HG03571 (cell line): ENCODE measurements around the gene TAF13.
"Not testable (repeated sequence)": the region's sequence is repeated elsewhere in the genome, so short reads cannot be mapped to it uniquely, and the experiment has no call there.

ENCODE experiments used
- ATAC-seq: cut with Tn5 transposase; IDR thresholded peaks from one replicate; pipeline ENCODE4 v1.9.1; 2021; ENCODE audit not compliant: unreplicated experiment

The TAF13 gene

GRCh38 chr1:109091839-109092193 lies 16.0 kb upstream of the TAF13 start:
- ATAC-seq, result no peak

- peak; percentile 41 for ATAC-seq
Measured at GRCh38 chr1:109091078-109091838, 15.5 kb upstream of the TAF13 start.

GRCh38 chr1:109090196-109091077 lies 14.6 kb upstream of the TAF13 start, which contains the start of gene TMEM167B:
Gene TMEM167B, plus strand, starts transcription at chr1:109090764. Its CDS starts 109 bp downstream, at chr1:109090873.
- peak; percentile 87 for ATAC-seq

DNA sequence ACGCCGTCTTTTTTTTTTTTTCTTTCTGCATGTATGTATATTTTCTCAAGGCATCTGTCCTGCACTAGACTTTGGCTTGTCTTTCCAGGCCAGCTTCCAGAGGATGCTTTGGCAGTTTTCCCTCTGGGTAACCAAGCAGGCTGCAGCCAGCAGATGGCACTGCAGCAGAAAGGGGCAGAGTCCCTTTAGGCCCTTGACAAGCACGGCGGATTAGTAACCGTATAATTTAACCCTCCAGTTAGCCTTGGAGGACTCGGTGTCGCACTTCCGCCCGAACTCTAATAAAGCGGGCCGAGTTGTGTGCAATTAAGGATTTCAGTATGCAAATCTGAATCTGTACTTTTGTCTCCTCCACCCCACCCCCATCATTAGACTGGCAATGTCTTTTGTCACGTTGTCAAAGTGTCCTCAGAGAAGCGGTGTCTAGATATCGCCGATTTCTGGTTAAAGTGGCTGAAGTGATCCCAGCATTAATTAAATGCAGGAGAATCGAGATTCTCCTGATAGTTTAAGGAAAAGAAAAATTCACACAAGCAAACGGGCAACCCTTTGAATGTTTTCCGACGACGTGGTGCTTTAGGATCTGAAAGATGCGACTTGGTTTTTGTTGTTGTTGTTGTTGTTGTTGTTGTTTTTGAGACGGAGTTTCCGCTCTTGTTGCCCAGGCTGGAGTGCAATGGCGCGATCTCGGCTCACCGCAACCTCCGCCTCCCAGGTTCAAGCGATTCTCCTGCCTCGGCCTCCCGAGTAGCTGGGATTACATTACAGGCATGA lies 13.6 kb upstream of the TAF13 start:
- ATAC-seq, result no peak

DNA sequence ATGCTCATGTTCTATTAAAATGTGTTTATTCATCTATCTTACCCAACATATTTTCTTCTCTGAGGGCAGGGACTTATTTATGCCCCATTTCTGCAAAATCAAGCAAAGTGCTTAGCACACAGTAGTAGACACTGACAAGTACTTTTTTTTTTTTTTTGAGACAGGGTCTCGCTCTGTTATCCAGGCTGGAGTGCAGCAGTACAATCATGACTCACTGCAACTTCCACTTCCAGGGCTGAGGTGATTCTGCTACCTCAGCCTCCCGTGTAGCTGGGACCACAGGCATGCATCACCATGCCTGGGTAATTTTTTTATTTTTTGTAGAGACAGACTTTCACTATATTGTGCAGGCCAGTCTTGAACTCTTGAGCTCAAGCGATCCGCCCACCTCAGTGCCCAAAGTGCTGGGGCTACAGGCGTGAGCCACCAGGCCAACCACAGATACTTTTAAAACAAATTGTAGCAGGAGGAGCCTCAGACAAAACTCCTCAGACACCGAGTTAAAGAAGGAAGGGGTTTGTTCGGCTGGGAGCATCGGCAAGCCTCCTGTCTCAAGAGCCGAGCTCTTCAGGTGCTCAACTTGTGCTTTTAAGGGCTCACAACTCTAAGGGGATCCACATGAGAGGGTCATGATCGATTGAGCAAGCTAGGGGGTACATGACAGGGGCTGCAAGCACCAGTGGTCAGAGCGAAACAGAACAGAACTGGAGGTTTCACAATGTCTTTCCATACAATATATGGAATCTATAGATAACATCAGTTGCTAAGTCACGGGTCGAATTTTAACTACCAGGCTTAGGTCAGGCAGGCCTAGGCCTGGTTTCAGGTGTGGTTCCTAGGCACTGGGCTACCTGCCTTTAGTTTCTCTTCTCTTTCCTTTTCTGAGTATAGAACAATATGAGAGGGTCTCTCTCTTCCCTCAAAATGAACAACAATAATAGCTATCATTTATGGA lies 9.0 kb upstream of the TAF13 start:
- no peak for ATAC-seq

GRCh38 chr1:109083923-109084322 lies 8.1 kb upstream of the TAF13 start:
- ATAC-seq, result no peak

DNA sequence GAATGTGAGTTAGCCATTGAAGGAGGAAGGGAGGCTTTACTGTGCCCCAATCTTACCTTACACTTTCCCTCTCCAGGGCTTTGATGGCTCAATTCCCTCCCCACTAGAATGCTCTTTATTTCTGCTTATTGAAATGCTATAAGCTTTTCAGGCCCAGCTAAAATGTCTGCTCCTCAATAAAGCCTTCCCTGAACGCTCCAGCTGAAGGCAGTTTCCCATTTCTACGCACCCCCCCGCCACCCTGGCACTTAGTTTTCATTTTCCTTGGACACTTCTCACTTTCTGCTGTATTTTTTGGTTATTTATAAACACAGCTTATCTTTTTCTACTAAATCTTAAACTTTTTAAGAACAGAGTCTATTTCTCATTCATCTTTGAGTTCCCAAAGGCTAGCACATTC lies 7.7 kb upstream of the TAF13 start:
- ATAC-seq, result no peak

- ATAC-seq, result no peak
Measured at GRCh38 chr1:109080441-109081082, 4.8 kb upstream of the TAF13 start.

DNA sequence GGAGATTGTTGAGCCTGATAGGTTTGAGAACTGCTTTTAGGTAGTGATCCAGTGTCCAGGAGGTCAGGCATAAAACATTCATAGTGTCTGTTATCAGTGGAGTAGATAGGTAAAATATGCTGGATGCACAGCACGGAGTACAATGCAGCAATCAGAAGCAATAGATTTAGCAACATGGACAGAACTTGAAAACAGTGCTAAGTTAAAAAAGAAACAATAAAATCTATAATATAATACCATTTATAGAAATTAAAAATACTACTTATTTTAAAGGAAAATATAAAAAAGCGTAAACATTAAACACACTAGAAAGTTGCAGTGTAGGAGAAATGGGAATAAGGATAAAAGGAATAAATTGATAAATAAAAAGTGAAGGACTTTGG lies 3.4 kb upstream of the TAF13 start:
- ATAC-seq, result no peak

DNA sequence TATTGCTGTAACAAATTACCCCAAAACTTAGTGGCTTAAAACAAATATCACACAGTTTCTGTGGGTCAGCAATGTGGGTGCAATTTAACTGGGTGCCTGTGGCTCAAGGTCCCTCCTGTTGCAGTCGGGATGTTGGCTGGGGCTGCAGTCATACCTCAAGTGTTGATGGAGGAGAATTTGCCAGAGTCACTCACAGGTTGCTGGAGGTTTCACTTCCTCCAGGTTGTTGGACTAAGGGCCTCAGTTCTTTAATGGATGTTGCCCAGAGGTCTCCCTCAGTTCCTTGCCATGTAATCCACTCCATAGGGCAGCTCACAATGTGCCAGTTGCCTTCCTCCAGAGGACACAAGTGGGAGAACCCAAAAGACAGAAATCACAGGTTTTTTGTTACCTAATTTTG lies 2.5 kb upstream of the TAF13 start:
- no peak for ATAC-seq

GRCh38 chr1:109069294-109069693 lies 6.5 kb downstream of the TAF13 start:
- ATAC-seq, result no peak

DNA sequence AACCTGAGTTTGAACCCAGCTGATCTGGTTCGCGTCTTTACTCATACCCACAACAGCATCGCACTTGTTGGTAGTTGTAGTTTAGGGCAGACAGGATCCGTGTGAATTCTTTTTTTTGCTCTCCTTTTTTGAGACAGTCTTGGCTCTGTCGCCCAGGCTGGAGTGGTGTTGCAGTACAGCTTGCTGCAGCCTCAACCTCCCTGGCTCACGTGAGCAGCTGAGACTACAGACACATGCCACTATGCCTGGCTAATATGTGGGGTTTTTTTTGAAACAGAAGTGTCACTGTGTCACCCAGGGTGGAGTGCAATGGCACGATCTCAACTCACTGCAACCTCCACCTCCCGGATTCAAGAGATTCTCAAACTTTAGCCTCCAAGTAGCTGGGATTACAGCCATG lies 7.9 kb downstream of the TAF13 start:
- no peak for ATAC-seq

DNA sequence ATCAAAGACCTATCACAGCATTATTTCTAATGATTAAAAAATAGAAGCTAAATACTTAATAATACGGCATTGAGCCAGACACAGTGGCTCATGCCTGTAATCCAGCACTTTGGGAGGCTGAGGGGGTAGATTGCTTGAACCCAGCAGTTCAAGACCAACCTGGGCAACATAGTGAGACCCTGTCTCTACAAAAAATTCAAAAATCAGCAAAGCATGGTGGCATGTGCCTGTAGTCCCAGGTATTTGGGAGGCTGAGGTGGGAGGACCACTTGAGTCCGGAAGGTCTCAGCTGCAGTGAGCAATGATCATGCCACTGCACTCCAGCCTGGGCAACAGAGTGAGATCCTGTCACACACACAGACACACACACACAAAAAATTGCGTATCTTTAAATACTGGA lies 10.7 kb downstream of the TAF13 start:
- no peak for ATAC-seq

DNA sequence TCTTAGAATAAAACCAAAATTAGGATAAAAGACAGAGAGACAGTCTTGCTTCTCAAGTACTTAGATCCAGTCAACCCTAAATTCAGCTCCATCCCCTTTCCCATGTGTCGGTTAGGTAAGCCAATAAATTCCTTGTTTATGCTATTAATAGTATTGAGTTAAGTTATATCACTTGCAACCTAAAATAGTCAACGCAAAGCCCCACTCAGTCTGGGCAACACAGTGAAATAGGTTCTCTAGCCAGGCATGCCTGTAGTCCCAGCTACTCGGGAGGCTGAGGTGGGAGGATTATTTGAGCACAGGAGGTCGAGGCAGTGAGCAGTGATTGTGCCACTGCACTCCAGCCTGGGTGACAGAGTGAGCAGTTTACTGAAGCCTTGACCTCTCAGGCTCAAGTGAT lies 14.6 kb downstream of the TAF13 start:
- ATAC-seq, result no peak

- ATAC-seq, result no peak
Measured at GRCh38 chr1:109060707-109061106, 15.1 kb downstream of the TAF13 start.

- ATAC-seq, result no peak
Measured at GRCh38 chr1:109059026-109059425, 16.8 kb downstream of the TAF13 start.

GRCh38 chr1:109056064-109056463 lies 19.7 kb downstream of the TAF13 start:
- ATAC-seq, result no peak

GRCh38 chr1:109052145-109052544 lies 23.7 kb downstream of the TAF13 start:
- not testable (repeated sequence) for ATAC-seq

DNA sequence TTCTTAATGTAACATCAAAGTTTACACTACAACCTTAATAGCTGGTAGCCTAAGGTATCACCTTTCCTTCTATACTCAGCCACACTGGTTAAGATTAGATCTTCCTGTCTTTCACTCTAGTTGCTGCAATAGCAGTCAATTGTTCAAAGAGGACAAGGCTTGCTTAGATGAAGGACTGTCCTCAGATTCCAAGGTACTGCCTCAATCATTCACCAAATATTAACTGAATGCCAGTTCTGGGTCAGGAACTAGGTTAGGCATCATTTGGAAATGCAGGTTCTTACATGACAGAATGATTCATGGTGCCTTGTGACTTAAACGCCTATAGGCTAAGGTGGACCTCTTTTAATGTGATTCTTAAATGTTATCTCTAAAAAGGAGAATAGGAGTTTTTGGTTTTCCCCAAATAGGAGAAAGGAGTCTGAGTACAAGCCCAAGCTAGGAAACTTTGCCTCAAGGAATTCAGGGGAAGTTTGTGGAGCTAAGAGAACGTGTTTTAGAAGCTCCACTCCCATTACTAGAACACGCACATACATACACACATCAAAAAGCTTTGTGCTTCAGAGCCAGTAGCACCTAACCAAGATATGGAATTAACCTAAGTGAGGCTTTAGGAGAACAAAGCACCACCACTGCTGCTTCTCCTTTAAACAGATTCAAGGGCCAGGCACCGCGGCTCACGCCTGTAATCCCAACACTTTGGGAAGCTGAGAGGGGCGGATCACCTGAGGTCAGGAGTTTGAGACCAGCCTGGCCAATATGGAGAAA lies 25.4 kb downstream of the TAF13 start:
- ATAC-seq, result no peak
